NT2/D1 (cell line): ENCODE results near the gene SLF1.

Experiments
- SUZ12 ChIP-seq: IDR thresholded peaks from 2 replicates; pipeline ENCODE4 v1.6.1; 2011; ENCODE audit not compliant: insufficient read length, insufficient read depth; ENCODE audit errors: extremely low read depth
- YY1 ChIP-seq: IDR thresholded peaks from 2 replicates; pipeline ENCODE4 v1.6.1; 2011; ENCODE audit not compliant: insufficient read length, insufficient read depth
- ZNF274 ChIP-seq: IDR thresholded peaks from 2 replicates; pipeline ENCODE4 v1.6.1; 2011; ENCODE audit warnings: mild to moderate bottlenecking, low read depth, low read length

- TF ChIP-seq YY1: no peak
- no peak for TF ChIP-seq SUZ12
- TF ChIP-seq ZNF274: no peak
Measured at GRCh38 chr5:94571415-94571814, 47.1 kb upstream of the SLF1 start.
